Peyer's patch (tissue), 4 donors: Measurements from ENCODE around the gene CTSZ. TPM values are rescaled to one million over a fixed set of nuclear protein-coding genes. Genes with fewer than 3 reads are reported as not detected.
"Not testable (repeated sequence)": the region's sequence is repeated elsewhere in the genome, so short reads cannot be mapped to it uniquely, and the experiment has no call there.

Experiments
- DNase-seq, 3 donors: peaks; one replicate each; pipeline ENCODE4 v3.0.0-alpha.2; 2017 to 2019
- H3K27ac ChIP-seq, 4 donors: fragments of 200-600 bp; sonication (generic); one replicate each; pipeline ENCODE4 v1.5.1; 2016 to 2019
- H3K27me3 ChIP-seq, 2 donors: fragments of 200-600 bp; sonication (generic); one replicate each; pipeline ENCODE4 v1.5.1; 2019
- H3K36me3 ChIP-seq, 3 donors: fragments of 200-600 bp; sonication (generic); one replicate each; pipeline ENCODE4 v1.5.1; 2016 to 2019
- H3K4me1 ChIP-seq, 4 donors: fragments of 200-600 bp; sonication (generic); one replicate each; pipeline ENCODE4 v1.5.1; 2016 to 2019
- H3K4me3 ChIP-seq, 4 donors: fragments of 200-600 bp; sonication (generic); 1 replicate in 3 of 4; 2 replicates in 1 of 4; pipeline ENCODE4 v1.5.1; 2016 to 2019; ENCODE audit warnings: mild to moderate bottlenecking in 1 of 4
- H3K9me3 ChIP-seq, 4 donors: fragments of 200-600 bp; sonication (generic); one replicate each; pipeline ENCODE4 v1.5.1; 2016 to 2019; ENCODE audit warnings: mild to moderate bottlenecking in 1 of 4
- POLR2A ChIP-seq, 2 donors: fragments of 450-650 bp; IDR thresholded peaks; one replicate each; pipeline ENCODE4 v1.5.1; 2017; ENCODE audit warnings: antibody characterized with exemption in 2 of 2, mild to moderate bottlenecking in 2 of 2, moderate library complexity in 2 of 2
- total RNA-seq, 4 donors: library from RNA; depleted of rRNA; stranded (reverse); fragments of >200 nt; gene quantifications; one replicate each; pipeline ENCODE4 v1.1.0, GENCODE V29; 2016
- TF ChIP-seq, protein P1 (sequence below), 6 experiments: fragments of 450-650 bp in 4 of 6; fragments of 200-600 bp in 2 of 6; sonication (generic) in 1 of 6; IDR thresholded peaks; one replicate each; pipeline ENCODE4 v1.5.1; 2017 to 2019; ENCODE audit warnings: antibody characterized with exemption in 6 of 6, mild to moderate bottlenecking in 3 of 6, moderate library complexity in 1 of 6

The CTSZ gene
- total RNA-seq, 4 donors from 2014 or later, result 78.4 to 310 (median 274) TPM

DNA sequence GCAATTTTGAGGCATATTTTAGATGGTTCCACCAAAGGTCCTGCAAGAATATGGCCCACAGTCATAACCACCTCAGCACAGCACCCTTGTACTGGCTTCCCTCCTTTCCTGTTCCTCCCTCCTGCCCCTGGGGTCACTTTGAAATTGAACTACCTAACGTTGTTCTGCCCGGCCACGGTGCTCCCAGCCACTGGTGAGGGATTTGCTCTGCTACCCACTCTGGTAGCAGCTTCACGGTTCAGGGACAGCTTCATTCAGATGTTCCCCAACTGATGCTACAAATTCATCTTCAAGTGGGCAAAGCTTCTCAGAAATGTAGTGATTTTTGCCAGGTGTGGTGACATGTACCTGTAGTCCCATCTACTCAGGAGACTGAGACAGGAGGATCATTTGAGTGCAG lies 33.9 kb downstream of the CTSZ start:
- Histone ChIP-seq H3K4me3 (no peak overlapping the region), H3K27me3 (no peaks in the 10 kb centered on the region), H3K9me3 (peaks cover 0 to 11% (median 0%) of the 10 kb centered on the region in 4 donors), H3K36me3 (no peaks in the 10 kb centered on the region), H3K4me1 (no peaks in the 10 kb centered on the region), H3K27ac (no peak overlapping the region)
- DNase-seq, result no peak
- TF ChIP-seq, protein P1, sequence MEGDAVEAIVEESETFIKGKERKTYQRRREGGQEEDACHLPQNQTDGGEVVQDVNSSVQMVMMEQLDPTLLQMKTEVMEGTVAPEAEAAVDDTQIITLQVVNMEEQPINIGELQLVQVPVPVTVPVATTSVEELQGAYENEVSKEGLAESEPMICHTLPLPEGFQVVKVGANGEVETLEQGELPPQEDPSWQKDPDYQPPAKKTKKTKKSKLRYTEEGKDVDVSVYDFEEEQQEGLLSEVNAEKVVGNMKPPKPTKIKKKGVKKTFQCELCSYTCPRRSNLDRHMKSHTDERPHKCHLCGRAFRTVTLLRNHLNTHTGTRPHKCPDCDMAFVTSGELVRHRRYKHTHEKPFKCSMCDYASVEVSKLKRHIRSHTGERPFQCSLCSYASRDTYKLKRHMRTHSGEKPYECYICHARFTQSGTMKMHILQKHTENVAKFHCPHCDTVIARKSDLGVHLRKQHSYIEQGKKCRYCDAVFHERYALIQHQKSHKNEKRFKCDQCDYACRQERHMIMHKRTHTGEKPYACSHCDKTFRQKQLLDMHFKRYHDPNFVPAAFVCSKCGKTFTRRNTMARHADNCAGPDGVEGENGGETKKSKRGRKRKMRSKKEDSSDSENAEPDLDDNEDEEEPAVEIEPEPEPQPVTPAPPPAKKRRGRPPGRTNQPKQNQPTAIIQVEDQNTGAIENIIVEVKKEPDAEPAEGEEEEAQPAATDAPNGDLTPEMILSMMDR (IDR thresholded peaks at IDR 0.05), result no peak
- no peak for TF ChIP-seq POLR2A (IDR thresholded peaks at IDR 0.05)

DNA sequence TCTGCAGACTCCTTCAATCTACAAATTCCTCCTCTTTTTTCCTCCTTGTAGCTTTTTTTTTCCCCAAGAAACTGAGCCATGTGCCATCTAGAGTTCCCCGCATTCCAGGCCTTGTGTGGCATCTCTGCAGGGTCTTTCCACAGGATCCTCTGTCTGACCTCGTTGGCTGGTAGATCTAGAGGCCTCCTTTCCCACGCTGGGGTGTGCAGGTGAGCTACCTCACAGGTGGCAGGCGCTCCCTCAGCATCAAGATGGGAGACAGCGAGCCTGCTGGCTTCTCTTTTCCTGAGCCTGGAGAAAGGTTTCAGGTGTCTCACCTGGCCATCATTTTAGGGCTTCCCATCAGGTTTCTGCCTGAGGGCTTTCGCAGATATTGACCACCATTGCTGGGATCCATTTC lies 35.6 kb downstream of the CTSZ start:
- Histone ChIP-seq H3K4me1 (no peaks in the 10 kb centered on the region), H3K36me3 (no peaks in the 10 kb centered on the region), H3K9me3 (peaks cover 0 to 11% (median 0%) of the 10 kb centered on the region in 4 donors), H3K27me3 (no peaks in the 10 kb centered on the region), H3K4me3 (no peak overlapping the region), H3K27ac (no peak overlapping the region)
- TF ChIP-seq POLR2A (IDR thresholded peaks at IDR 0.05), result no peak
- TF ChIP-seq, protein P1 (IDR thresholded peaks at IDR 0.05), result no peak
- no peak for DNase-seq

DNA sequence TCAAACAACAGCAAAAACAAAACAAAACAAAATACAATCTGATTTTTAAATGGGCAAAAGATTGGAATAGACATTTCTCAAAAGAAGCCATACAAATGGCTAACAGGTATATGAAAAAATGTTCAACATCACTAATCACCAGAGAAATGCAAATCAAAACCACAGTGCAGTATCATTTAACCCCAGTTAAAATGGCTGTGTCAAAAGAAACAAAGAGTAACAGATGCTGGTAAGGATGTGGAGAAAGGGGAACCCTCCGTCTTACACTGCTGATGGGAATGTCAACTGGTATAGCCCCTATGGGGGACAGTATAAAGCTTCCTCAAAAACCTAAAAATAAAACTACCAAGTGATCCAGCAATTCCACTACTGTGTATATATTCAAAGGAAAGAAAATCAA lies 36.9 kb downstream of the CTSZ start:
- Histone ChIP-seq H3K27ac (no peak overlapping the region), H3K4me1 (no peaks in the 10 kb centered on the region), H3K4me3 (no peak overlapping the region), H3K36me3 (no peaks in the 10 kb centered on the region), H3K27me3 (no peaks in the 10 kb centered on the region), H3K9me3 (peaks cover 0 to 9% (median 0%) of the 10 kb centered on the region in 4 donors)
- DNase-seq, result no peak
- TF ChIP-seq, protein P1 (IDR thresholded peaks at IDR 0.05), result no peak
- no peak for TF ChIP-seq POLR2A (IDR thresholded peaks at IDR 0.05)

DNA sequence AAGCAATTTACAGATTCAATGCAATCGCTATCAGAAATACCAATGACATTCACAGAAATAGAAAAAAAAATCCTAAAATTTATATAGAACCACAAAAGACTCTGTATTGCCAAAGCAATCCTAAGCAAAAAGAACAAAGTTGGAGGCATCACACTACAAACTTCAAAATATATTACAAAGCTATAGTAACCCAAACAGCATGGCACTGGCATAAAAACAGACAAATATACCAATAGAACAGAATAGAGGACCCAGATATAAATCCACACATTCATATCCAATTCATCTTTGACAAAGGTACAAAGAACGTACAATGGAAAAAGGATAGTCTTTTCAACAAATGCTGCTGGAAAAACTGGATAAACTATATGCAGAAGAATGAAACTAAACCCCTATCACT lies 37.6 kb downstream of the CTSZ start:
- no peaks in the 10 kb centered on the region for H3K27me3 ChIP-seq
- H3K27ac ChIP-seq, result no peak overlapping the region
- DNase-seq, result no peak
- H3K4me1 ChIP-seq, result no peaks in the 10 kb centered on the region
- peaks cover 0 to 3% (median 0%) of the 10 kb centered on the region in 4 donors for H3K9me3 ChIP-seq
- H3K36me3 ChIP-seq, result no peaks in the 10 kb centered on the region
- TF ChIP-seq POLR2A (IDR thresholded peaks at IDR 0.05), result no peak
- TF ChIP-seq, protein P1 (IDR thresholded peaks at IDR 0.05), result no peak
- H3K4me3 ChIP-seq, result no peak overlapping the region

DNA sequence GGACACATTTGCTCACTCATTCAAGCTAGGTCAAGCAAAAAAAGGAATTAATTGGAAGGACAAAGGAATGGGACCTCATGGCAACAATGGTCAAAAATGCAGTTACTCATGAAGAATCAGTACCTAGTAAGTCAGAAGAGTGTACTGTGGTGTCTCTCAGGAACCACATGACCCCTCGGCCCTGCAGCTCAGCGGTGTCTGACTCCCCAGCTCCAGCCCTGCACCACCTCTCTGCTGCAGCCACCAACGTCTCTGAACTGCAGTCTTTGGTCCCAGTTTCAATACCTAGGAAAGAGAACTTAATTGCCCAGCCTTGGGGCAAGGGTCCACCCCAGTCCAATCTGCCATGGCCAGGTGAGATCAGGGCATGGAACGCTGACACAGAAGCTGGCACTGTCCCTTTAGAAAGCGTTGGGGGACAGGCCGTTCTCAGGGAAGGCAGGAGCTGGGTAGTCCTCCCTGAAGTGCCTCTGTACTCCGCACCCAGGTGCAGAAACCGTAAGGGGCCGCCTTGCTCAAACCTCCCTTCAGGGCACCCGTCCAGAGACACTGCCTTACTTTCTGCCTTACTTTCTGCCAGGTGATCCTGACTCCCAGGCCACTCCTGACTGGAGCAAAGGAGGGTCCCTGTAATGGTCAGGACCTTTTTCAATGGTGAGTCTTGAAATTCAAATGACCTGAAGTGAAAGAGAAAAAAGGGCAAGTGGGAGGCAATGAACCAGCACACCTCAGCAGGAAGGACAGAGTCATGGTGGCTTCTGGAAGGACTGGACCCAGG lies 39.2 kb downstream of the CTSZ start:
- H3K27me3 ChIP-seq, result no peaks in the 10 kb centered on the region
- no peaks in the 10 kb centered on the region for H3K4me1 ChIP-seq
- no peak overlapping the region for H3K4me3 ChIP-seq
- TF ChIP-seq POLR2A (IDR thresholded peaks at IDR 0.05), result no peak
- H3K27ac ChIP-seq, result no peak overlapping the region
- peaks cover 0 to 3% (median 0%) of the 10 kb centered on the region in 4 donors for H3K9me3 ChIP-seq
- no peaks in the 10 kb centered on the region for H3K36me3 ChIP-seq
- DNase-seq, result no peak

DNA sequence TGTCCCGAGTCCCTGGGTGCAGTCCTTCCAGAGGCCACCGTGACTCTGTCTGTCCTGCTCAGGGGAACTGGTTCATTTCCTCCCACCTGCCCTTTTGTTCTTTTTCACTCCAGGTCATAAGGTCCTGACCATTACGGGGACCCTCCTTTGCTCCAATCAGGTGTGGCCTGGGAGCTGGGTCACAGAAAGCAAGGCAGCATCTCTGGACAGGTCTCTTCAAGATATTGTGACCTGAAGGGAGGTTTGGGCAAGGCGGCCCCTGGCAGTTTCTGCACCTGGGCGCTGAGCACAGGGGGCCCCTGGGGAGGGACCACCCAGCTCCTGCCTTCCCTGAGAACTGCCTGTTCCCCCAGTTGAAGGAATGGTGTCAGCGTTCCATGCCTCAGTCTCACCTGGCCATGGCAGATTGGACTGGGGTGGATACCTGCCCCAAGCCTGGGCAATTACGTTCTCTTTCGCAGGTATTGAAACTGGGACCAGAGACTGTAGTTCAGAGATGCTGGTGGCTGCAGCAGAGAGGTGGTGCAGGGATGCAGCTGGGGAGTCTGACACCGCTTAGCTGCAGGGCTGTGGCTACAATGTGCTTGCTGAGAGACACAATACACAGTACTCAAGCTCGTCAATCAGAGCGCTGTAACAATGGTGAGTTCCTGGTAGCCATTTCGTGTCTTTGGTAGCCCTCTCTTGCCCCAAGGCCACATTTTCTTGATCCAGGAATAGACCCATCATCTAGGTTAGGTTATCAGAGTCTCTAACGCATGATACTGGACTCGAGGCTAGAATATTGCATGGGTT lies 41.6 kb downstream of the CTSZ start:
- Histone ChIP-seq H3K27ac (no peak overlapping the region), H3K4me3 (no peak overlapping the region), H3K36me3 (no peaks in the 10 kb centered on the region), H3K4me1 (no peaks in the 10 kb centered on the region), H3K27me3 (no peaks in the 10 kb centered on the region), H3K9me3 (peaks cover 0 to 3% (median 0%) of the 10 kb centered on the region in 4 donors)
- TF ChIP-seq, protein P1 (IDR thresholded peaks at IDR 0.05), result no peak
- TF ChIP-seq POLR2A (IDR thresholded peaks at IDR 0.05), result no peak
- DNase-seq, result no peak

DNA sequence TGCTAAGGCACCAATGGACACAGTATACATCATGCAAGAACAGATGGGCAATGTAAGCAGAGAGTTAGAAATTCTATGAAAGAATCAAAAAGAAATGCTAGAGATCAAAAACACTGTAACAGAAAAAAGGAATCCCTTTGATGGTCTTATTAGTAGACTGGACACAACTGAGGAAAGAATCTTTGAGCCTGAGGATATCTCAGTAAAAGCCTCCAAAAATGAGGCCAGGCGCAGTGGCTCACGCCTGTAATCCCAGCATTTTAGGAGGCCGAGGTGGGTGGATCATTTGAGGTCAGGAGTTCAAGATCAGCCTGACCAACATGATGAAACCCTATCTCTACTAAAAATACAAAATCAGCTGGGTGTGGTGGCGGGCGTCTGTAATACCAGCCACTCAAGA lies 43.1 kb downstream of the CTSZ start:
- not testable (repeated sequence) for H3K27ac ChIP-seq, H3K36me3 ChIP-seq, H3K4me3 ChIP-seq, H3K9me3 ChIP-seq, H3K27me3 ChIP-seq, DNase-seq, H3K4me1 ChIP-seq
